ENCODE data around the gene TCIRG1. TPM values are rescaled to one million over a fixed set of nuclear protein-coding genes. Genes with fewer than 3 reads are reported as not detected.
A peak's percentile ranks its signal among the peaks of the same experiment; 100 is the strongest.

Gene TCIRG1
- total RNA-seq, 1 donor from 2014 or later: 148 TPM

GRCh38 chr11:68049509-68050370 lies 10.9 kb downstream of the TCIRG1 start:
- Mint-ChIP-seq H3K4me3 (ENCODE audit: low read depth) (no peak overlapping the region), H3K9me3 (no peaks in the 10 kb centered on the region), H3K36me3 (ENCODE audit: low read depth) (peaks cover 49% of the 10 kb centered on the region), H3K27me3 (ENCODE audit: low read depth) (no peaks in the 10 kb centered on the region), H3K27ac (no peak overlapping the region), H3K4me1 (ENCODE audit: low read depth) (no peaks in the 10 kb centered on the region)
- DNase-seq (ENCODE audit: low spot score): no peak
- intact Hi-C loops (cut with micrococcal nuclease): no loop called here

GRCh38 chr11:68050371-68050841 lies 11.6 kb downstream of the TCIRG1 start:
- Mint-ChIP-seq H3K9me3 (no peaks in the 10 kb centered on the region), H3K27ac (no peak overlapping the region), H3K36me3 (ENCODE audit: low read depth) (peaks cover 44% of the 10 kb centered on the region), H3K27me3 (ENCODE audit: low read depth) (no peaks in the 10 kb centered on the region), H3K4me3 (ENCODE audit: low read depth) (no peak overlapping the region), H3K4me1 (ENCODE audit: low read depth) (no peaks in the 10 kb centered on the region)
- intact Hi-C loops (cut with micrococcal nuclease): no loop called here
- no peak for DNase-seq (ENCODE audit: low spot score)

GRCh38 chr11:68051191-68052136 lies 12.6 kb downstream of the TCIRG1 start:
- intact Hi-C loops (cut with micrococcal nuclease): no loop called here
- Mint-ChIP-seq H3K27me3 (ENCODE audit: low read depth) (no peaks in the 10 kb centered on the region), H3K9me3 (no peaks in the 10 kb centered on the region), H3K4me1 (ENCODE audit: low read depth) (no peaks in the 10 kb centered on the region), H3K27ac (no peak overlapping the region), H3K4me3 (ENCODE audit: low read depth) (no peak overlapping the region), H3K36me3 (ENCODE audit: low read depth) (peaks cover 40% of the 10 kb centered on the region)
- no peak for DNase-seq (ENCODE audit: low spot score)

GRCh38 chr11:68052137-68052873 lies 13.5 kb downstream of the TCIRG1 start:
- no peak for DNase-seq (ENCODE audit: low spot score)
- intact Hi-C loops (cut with micrococcal nuclease): no loop called here
- H3K27ac Mint-ChIP-seq: no peak overlapping the region
- peaks cover 36% of the 10 kb centered on the region for H3K36me3 Mint-ChIP-seq (ENCODE audit: low read depth)
- no peaks in the 10 kb centered on the region for H3K27me3 Mint-ChIP-seq (ENCODE audit: low read depth)
- no peaks in the 10 kb centered on the region for H3K9me3 Mint-ChIP-seq
- no peak overlapping the region for H3K4me3 Mint-ChIP-seq (ENCODE audit: low read depth)
- no peaks in the 10 kb centered on the region for H3K4me1 Mint-ChIP-seq (ENCODE audit: low read depth)

- intact Hi-C loops (cut with micrococcal nuclease): no loop called here
- H3K4me1 Mint-ChIP-seq (ENCODE audit: low read depth): no peaks in the 10 kb centered on the region
- no peak for DNase-seq (ENCODE audit: low spot score)
- H3K27me3 Mint-ChIP-seq (ENCODE audit: low read depth): no peaks in the 10 kb centered on the region
- H3K36me3 Mint-ChIP-seq (ENCODE audit: low read depth): peaks cover 30% of the 10 kb centered on the region
- H3K9me3 Mint-ChIP-seq: no peaks in the 10 kb centered on the region
- peak overlapping the region; percentile 28 for H3K27ac Mint-ChIP-seq
- H3K4me3 Mint-ChIP-seq (ENCODE audit: low read depth): no peak overlapping the region
These were observed 14.3 kb downstream of the TCIRG1 start for GRCh38 chr11:68053117-68053516.

- Mint-ChIP-seq H3K27me3 (ENCODE audit: low read depth) (no peaks in the 10 kb centered on the region), H3K4me3 (ENCODE audit: low read depth) (no peak overlapping the region), H3K36me3 (ENCODE audit: low read depth) (peaks cover 24% of the 10 kb centered on the region), H3K4me1 (ENCODE audit: low read depth) (no peaks in the 10 kb centered on the region), H3K27ac (no peak overlapping the region), H3K9me3 (no peaks in the 10 kb centered on the region)
- intact Hi-C loops (cut with micrococcal nuclease): no loop called here
- no peak for DNase-seq (ENCODE audit: low spot score)
These were observed 15.4 kb downstream of the TCIRG1 start for GRCh38 chr11:68053981-68054812.

- intact Hi-C loops (cut with micrococcal nuclease): no loop called here
- Mint-ChIP-seq H3K9me3 (no peaks in the 10 kb centered on the region), H3K4me1 (ENCODE audit: low read depth) (no peaks in the 10 kb centered on the region), H3K27ac (no peak overlapping the region), H3K36me3 (ENCODE audit: low read depth) (peaks cover 22% of the 10 kb centered on the region), H3K27me3 (ENCODE audit: low read depth) (no peaks in the 10 kb centered on the region), H3K4me3 (ENCODE audit: low read depth) (no peak overlapping the region)
- DNase-seq (ENCODE audit: low spot score): no peak
These were observed 17.8 kb downstream of the TCIRG1 start for GRCh38 chr11:68056317-68057285.

GRCh38 chr11:68057807-68058206 lies 19.0 kb downstream of the TCIRG1 start:
- no peaks in the 10 kb centered on the region for H3K9me3 Mint-ChIP-seq
- peaks cover 24% of the 10 kb centered on the region for H3K36me3 Mint-ChIP-seq (ENCODE audit: low read depth)
- H3K4me1 Mint-ChIP-seq (ENCODE audit: low read depth): no peaks in the 10 kb centered on the region
- H3K27ac Mint-ChIP-seq: no peak overlapping the region
- DNase-seq (ENCODE audit: low spot score): no peak
- no peaks in the 10 kb centered on the region for H3K27me3 Mint-ChIP-seq (ENCODE audit: low read depth)
- H3K4me3 Mint-ChIP-seq (ENCODE audit: low read depth): no peak overlapping the region
- intact Hi-C loops (cut with micrococcal nuclease): no loop called here

- DNase-seq (ENCODE audit: low spot score): no peak
- Mint-ChIP-seq H3K4me3 (ENCODE audit: low read depth) (no peak overlapping the region), H3K9me3 (no peaks in the 10 kb centered on the region), H3K27me3 (ENCODE audit: low read depth) (no peaks in the 10 kb centered on the region), H3K27ac (no peak overlapping the region), H3K4me1 (ENCODE audit: low read depth) (no peaks in the 10 kb centered on the region), H3K36me3 (ENCODE audit: low read depth) (peaks cover 35% of the 10 kb centered on the region)
- intact Hi-C loops (cut with micrococcal nuclease): no loop called here
These were observed 22.7 kb downstream of the TCIRG1 start for GRCh38 chr11:68061508-68061907.

- H3K36me3 Mint-ChIP-seq (ENCODE audit: low read depth): peaks cover 46% of the 10 kb centered on the region
- peak overlapping the region; percentile 39 for H3K27ac Mint-ChIP-seq
- intact Hi-C loops (cut with micrococcal nuclease): no loop called here
- H3K4me1 Mint-ChIP-seq (ENCODE audit: low read depth): no peaks in the 10 kb centered on the region
- no peak for DNase-seq (ENCODE audit: low spot score)
- H3K4me3 Mint-ChIP-seq (ENCODE audit: low read depth): no peak overlapping the region
- H3K27me3 Mint-ChIP-seq (ENCODE audit: low read depth): no peaks in the 10 kb centered on the region
- H3K9me3 Mint-ChIP-seq: no peaks in the 10 kb centered on the region
These were observed 26.1 kb downstream of the TCIRG1 start for GRCh38 chr11:68064926-68065325.

- Mint-ChIP-seq H3K9me3 (no peaks in the 10 kb centered on the region), H3K27ac (no peak overlapping the region), H3K27me3 (ENCODE audit: low read depth) (no peaks in the 10 kb centered on the region), H3K36me3 (ENCODE audit: low read depth) (peaks cover 50% of the 10 kb centered on the region), H3K4me3 (ENCODE audit: low read depth) (no peak overlapping the region), H3K4me1 (ENCODE audit: low read depth) (no peaks in the 10 kb centered on the region)
- intact Hi-C loops (cut with micrococcal nuclease): no loop called here
- no peak for DNase-seq (ENCODE audit: low spot score)
These were observed 27.0 kb downstream of the TCIRG1 start for GRCh38 chr11:68065841-68066240.

Data from activated T-helper 2 cell treated with anti-CD3 and anti-CD28 coated beads, Interferon-gamma antibody, Interleukin-2, Interleukin-4, amounts not matched to agents 10 μg/mL and 5 μg/mL and 100 μg/mL, durations not matched to agents 14 hours and 24 hours and 36 hours (primary cell).